HG03378 (cell line): ENCODE results near the gene CDK11A.

Experiments
- ATAC-seq: cut with Tn5 transposase; IDR thresholded peaks from one replicate; pipeline ENCODE4 v1.9.1; 2021; ENCODE audit warnings: mild to moderate bottlenecking, moderate library complexity; ENCODE audit not compliant: unreplicated experiment

CDK11A gene

DNA sequence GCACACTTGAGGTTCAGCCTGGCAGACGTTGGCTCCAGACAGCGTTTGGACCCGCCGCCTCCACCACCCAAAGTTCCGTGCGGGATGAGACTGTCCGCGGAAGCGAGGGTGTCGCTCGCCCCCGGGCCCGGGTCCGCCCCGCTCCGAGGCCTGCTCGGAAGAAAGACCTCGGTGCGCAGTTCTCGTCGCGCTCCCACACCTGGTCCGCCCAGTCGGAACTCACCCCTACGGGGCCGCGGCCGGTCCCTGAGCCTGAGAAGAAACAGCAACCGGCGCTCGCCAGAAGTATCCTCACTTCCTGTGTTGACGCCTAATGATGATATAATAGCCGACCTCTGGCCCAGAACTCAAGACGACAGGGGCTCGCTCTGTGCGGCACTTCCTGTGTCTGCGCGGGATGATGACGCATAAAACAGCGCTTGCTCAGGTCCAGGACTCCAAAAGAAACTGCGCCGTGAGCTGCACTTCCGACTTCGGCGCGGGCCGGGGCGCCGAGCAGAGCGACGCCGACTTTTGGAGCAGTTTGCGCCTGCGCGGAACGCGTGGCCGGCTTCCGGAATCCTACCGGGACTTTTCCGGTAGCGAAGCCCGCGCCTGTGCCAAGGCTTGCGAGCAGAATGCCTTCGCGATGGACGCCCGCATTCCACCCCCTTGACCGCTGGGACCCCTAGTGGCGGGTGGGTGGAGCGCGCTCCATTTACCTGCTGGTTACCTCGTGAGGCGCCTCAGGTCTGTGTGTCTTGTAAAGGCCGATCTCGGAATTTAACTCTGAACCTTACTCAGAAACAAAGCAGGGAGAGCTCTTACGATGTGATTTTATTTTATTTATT lies at the start of gene CDK11A:
Gene CDK11A, minus strand, starts transcription at position 323 of the 830 bp plus-strand sequence. CDS start 1,539 bp downstream, outside the sequence.
- ATAC-seq = peak; percentile 89

DNA sequence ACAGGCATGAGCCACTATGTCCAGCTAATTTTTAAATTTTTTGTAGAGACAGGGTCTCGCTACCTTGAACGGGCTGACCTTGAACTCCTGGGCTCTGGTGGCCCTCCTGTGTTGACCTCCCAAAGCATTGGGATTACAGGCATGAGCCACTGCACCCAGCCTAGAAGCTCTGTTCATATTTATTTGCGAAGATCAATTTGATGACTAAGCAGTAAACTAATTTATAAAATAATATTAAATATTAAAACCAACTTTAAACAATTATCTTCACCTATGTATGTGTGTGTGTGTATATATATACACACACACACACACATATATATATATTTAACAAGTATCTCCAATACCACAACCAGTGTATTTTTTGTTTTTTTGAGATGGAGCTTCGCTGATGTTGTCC lies 49.7 kb upstream of the CDK11A start:
- ATAC-seq = no peak

- no peak for ATAC-seq
Observed at GRCh38 chr1:1771096-1771495, 46.9 kb upstream of the CDK11A start.

GRCh38 chr1:1770102-1770501 lies 45.9 kb upstream of the CDK11A start:
- ATAC-seq = no peak

- ATAC-seq = no peak
Observed at GRCh38 chr1:1768249-1768992, 44.3 kb upstream of the CDK11A start.

DNA sequence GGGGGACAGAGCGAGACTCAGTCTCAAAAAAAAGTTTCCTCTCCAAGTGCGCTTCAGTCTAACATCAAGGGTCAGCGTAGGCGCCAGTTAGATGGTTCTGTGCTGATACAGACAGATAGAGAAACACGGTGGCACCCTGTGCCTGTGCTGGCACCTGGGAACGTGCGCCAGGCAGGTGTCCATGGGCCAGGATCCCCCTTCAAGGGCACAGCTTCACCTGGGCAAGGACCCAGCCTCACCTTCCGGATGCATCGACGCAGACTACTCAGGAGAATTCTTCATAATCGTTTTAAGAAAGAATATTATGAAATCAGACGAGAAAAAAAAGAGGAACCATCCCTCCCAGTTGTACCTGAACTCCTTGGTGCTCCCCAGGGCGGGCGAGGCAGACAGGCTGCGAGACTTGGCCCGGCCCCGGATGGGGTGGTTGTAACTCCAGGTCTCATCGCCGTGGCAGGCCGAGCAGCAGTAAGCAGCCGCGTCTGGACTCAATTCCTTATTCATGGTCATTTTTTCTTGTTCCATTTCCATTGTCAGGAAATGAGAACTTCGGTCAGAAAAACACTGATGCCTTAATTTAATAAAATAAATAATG lies 40.8 kb upstream of the CDK11A start:
- ATAC-seq = no peak

DNA sequence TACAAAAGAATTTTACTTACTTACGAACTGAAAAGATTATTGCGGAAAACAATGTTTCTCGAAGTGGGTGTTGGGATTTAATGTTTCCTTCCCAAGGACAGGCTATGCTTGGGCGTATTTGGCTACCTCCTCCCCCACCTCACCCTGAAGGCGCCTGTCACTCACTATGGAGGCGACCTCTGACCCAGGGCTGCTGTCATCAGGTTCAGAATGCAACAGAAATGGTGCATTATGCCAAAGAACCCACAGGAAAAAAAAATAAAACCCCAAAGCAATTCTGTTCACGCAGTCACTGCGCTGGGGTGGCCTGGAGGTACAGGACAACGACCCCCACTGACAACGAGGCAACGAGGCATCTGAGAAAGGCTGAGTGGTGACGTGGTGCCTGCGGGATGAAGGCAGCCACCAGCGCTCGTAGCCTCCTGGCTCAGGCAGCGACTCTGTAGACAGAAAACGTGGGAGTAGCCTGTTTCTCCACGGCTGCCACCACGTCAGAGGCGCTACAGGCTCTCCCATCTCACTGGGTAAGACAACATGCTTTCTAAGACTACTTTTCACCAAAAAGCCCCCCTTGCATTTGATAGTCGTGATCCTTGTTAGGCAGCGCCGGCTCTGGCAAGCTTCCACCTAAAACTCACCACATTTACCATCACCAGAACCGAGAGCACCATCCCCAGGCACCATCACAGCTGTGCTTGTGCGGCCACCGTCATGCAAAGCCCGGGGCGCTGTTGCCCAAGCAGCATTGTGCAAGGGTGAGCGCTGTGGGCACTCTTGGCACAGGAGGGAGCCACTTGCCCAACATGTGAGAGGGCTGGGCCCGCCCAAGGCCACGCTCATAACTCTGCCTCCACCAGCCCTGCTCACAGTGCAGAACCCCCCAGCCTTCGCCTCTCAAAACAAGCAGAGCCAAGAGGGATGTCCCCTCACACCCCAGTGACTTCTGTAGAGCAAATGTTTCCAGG lies 39.8 kb upstream of the CDK11A start:
- ATAC-seq = no peak

- ATAC-seq = no peak
Observed at GRCh38 chr1:1761504-1762376, 37.6 kb upstream of the CDK11A start.

GRCh38 chr1:1760715-1761114 lies 36.6 kb upstream of the CDK11A start:
- ATAC-seq = no peak

GRCh38 chr1:1760345-1760650 lies 36.1 kb upstream of the CDK11A start:
- no peak for ATAC-seq

DNA sequence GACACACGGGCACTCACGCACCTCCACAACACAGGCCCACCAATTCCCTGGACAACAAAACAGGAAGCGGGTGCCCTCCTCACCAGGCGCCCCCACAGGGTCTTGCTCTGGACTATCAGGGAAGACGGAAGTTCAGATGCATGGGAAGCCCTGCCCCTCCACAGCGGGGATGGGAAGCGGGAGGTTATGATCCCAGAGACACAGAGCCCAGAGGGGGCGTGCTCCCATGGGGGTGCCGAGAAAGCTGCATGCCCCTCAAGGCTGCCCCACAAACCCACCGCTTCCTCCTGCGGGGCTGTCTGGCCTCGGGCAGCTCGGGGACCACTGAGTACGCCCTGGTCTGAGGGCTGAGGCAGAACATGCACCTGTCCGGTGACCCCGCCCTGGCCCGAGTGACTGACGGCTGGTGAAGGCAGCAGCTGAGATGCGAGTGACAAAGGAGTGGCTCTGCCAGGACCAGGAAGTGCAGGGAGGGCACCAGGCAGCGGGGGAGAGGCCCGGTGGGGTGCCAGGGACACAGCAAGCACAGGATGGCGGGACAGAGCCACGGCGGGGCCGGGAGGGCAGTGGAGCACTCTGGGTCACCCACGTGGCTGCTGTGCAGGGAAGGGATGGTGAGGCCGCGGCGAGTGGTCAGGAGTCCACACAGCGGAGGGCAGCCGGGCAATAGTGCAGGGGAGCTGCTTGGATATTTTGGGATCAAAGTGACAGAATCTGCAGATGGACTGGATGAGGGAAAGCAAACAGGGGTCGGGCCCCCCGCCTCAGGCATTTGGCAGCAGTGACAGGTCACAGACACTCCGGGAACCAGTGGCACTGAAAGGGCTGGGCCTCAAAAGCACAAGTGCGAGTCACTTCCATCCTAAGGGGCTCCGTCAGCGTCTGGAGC lies 35.5 kb upstream of the CDK11A start:
- ATAC-seq = no peak

DNA sequence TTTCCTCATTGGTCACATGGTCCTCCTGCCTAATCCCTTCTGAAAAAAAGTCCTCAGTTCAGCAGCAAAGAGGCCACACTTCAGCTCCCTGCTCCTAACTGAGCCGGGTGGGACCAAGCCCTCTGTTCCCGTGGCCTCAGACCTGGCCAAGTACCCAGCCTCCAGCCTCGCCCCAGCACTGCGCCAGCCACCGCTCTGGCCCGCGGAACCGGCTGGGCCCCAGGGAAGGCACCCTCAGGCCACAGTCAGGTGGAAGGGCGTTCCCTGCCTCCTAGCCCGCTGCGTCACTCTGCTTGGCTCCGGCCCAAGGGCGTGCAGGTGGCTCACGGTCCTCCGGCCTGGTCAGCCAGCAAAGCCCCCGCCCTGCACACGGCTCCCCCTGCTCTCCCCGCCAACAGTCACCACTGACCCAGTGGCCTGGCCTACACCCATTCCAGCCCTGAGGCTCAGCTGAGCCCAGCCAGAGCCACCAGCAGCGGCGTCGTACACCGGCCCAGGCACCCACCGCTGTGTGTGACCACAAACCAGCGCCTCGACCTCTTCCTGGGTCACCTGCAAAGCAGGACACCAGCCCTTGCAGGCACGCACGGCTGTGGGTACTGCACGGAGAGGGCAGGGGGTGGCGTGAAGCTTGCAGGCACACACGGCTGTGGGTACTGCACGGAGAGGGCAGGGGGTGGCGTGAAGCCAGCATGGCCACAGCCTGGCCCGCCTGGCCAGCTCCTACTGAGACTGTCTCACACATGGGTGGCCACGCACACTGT lies 34.7 kb upstream of the CDK11A start:
- ATAC-seq = no peak

GRCh38 chr1:1758059-1758621 lies 34.0 kb upstream of the CDK11A start:
- no peak for ATAC-seq

- no peak for ATAC-seq
Observed at GRCh38 chr1:1757422-1758058, 33.4 kb upstream of the CDK11A start.

- ATAC-seq = no peak
Observed at GRCh38 chr1:1756661-1757421, 32.7 kb upstream of the CDK11A start.

- ATAC-seq = no peak
Observed at GRCh38 chr1:1755852-1756251, 31.7 kb upstream of the CDK11A start.

GRCh38 chr1:1755426-1755825 lies 31.3 kb upstream of the CDK11A start:
- ATAC-seq = no peak
